Mesenchymal stem cell (in vitro differentiated cells and primary cell): ENCODE results near the gene ANKRD55.

Source experiments
- DNase-seq: peaks from one replicate; pipeline ENCODE4 v3.0.0-alpha.2; 2013
- H2AFZ ChIP-seq: one replicate; pipeline ENCODE4 v1.6.1; 2013; ENCODE audit warnings: low read depth, mild to moderate bottlenecking, control low read depth, inconsistent platforms, low read length, moderate library complexity
- H2AK5ac ChIP-seq: 2 replicates; pipeline ENCODE4 v1.6.1; 2013; ENCODE audit warnings: low read length, moderate library complexity, mild to moderate bottlenecking, inconsistent platforms; ENCODE audit not compliant: severe bottlenecking
- H2BK120ac ChIP-seq: one replicate; pipeline ENCODE4 v1.6.1; 2013; ENCODE audit warnings: low read depth, mild to moderate bottlenecking, inconsistent platforms, low read length, moderate library complexity
- H2BK12ac ChIP-seq, 2 experiments: one replicate each; pipeline ENCODE4 v1.6.1; 2013; ENCODE audit warnings: inconsistent platforms in 2 of 2, low read length in 2 of 2, mild to moderate bottlenecking in 2 of 2, moderate library complexity in 2 of 2, control low read depth in 1 of 2
- H2BK15ac ChIP-seq: one replicate; pipeline ENCODE4 v1.6.1; 2013; ENCODE audit warnings: mild to moderate bottlenecking, low read depth, inconsistent platforms; ENCODE audit not compliant: poor library complexity, severe bottlenecking
- H2BK5ac ChIP-seq: 2 replicates; pipeline ENCODE4 v1.6.1; 2013; ENCODE audit warnings: low read depth, mild to moderate bottlenecking, low read length, control low read depth, inconsistent platforms; ENCODE audit not compliant: poor library complexity, severe bottlenecking
- H3K14ac ChIP-seq, 2 experiments: one replicate each; pipeline ENCODE4 v1.6.1; 2013; ENCODE audit warnings: inconsistent platforms in 2 of 2, low read length in 2 of 2, control low read depth in 1 of 2, mild to moderate bottlenecking in 1 of 2, moderate library complexity in 1 of 2
- H3K18ac ChIP-seq, 2 experiments: one replicate each; pipeline ENCODE4 v1.6.1; 2013; ENCODE audit warnings: inconsistent platforms in 2 of 2, low read length in 2 of 2, control low read depth in 1 of 2, low read depth in 1 of 2, mild to moderate bottlenecking in 1 of 2
- H3K23ac ChIP-seq, 2 experiments: one replicate each; pipeline ENCODE4 v1.6.1; 2013; ENCODE audit warnings: inconsistent platforms in 2 of 2, low read length in 2 of 2, mild to moderate bottlenecking in 2 of 2, moderate library complexity in 2 of 2, control low read depth in 1 of 2
- H3K27ac ChIP-seq: 2 replicates; pipeline ENCODE4 v1.5.1; 2013; ENCODE audit warnings: mild to moderate bottlenecking, moderate library complexity, low read length, control low read depth, inconsistent platforms; ENCODE audit not compliant: poor library complexity, severe bottlenecking
- H3K27me3 ChIP-seq, 2 experiments: 2 replicates each; pipeline versions ENCODE4 v1.6.1 to v1.7.0; 2013; ENCODE audit warnings: low read length in 2 of 2, mild to moderate bottlenecking in 2 of 2, moderate library complexity in 2 of 2, control low read depth in 1 of 2, inconsistent platforms in 1 of 2; ENCODE audit not compliant: control insufficient read depth in 1 of 2, insufficient read depth in 1 of 2
- H3K36me3 ChIP-seq, 2 experiments: 2 replicates each; pipeline versions ENCODE4 v1.6.1 to v1.7.0; 2013; ENCODE audit warnings: low read length in 2 of 2, control low read depth in 1 of 2, inconsistent platforms in 1 of 2, low read depth in 1 of 2, mild to moderate bottlenecking in 1 of 2; ENCODE audit not compliant: insufficient read depth in 2 of 2, control insufficient read depth in 1 of 2
- H3K4ac ChIP-seq, 2 experiments: one replicate each; pipeline ENCODE4 v1.6.1; 2013; ENCODE audit warnings: inconsistent platforms in 2 of 2, low read length in 2 of 2, mild to moderate bottlenecking in 2 of 2, moderate library complexity in 2 of 2, control low read depth in 1 of 2, low read depth in 1 of 2
- H3K4me1 ChIP-seq: 2 replicates; pipeline ENCODE4 v1.6.1; 2013; ENCODE audit warnings: low read depth, low read length, control low read depth; ENCODE audit not compliant: control insufficient read depth, insufficient read depth
- H3K4me2 ChIP-seq: 2 replicates; pipeline ENCODE4 v1.6.1; 2013; ENCODE audit warnings: low read length, mild to moderate bottlenecking, inconsistent platforms; ENCODE audit not compliant: poor library complexity, severe bottlenecking
- H3K4me3 ChIP-seq, 2 experiments: 2 replicates each; pipeline versions ENCODE4 v1.5.1 to v1.7.0; 2013; ENCODE audit warnings: low read length in 2 of 2, mild to moderate bottlenecking in 2 of 2, control low read depth in 1 of 2, low read depth in 1 of 2; ENCODE audit not compliant: insufficient read depth in 1 of 2
- H3K79me1 ChIP-seq: replicated peaks from 2 replicates; pipeline ENCODE4 v1.6.1; 2013; ENCODE audit warnings: mild to moderate bottlenecking, control low read depth, low read length, inconsistent platforms; ENCODE audit not compliant: poor library complexity, severe bottlenecking
- H3K9ac ChIP-seq: 2 replicates; pipeline ENCODE4 v1.7.0; 2013; ENCODE audit warnings: mild to moderate bottlenecking, low read length, moderate library complexity
- H3K9me3 ChIP-seq: 2 replicates; pipeline ENCODE4 v1.7.0; 2013; ENCODE audit warnings: mild to moderate bottlenecking, low read length; ENCODE audit not compliant: control insufficient read depth
- H4K8ac ChIP-seq: one replicate; pipeline ENCODE4 v1.6.1; 2013; ENCODE audit warnings: inconsistent platforms, mild to moderate bottlenecking, low read length, moderate library complexity
- H4K91ac ChIP-seq: one replicate; pipeline ENCODE4 v1.6.1; 2013; ENCODE audit warnings: mild to moderate bottlenecking, low read length, inconsistent platforms
- WGBS: methylation state at CpG from one replicate; pipeline ENCODE4 v1.1.7; 2013; ENCODE audit warnings: mixed read lengths; 5-methylcytosine and 5-hydroxymethylcytosine counted together

The ANKRD55 gene

GRCh38 chr5:56145511-56145910 lies 87.6 kb downstream of the ANKRD55 start:
- no peak overlapping the region for H4K8ac ChIP-seq
- H3K4me3 ChIP-seq: no peak overlapping the region
- no peak for DNase-seq
- H3K27ac ChIP-seq: no peak overlapping the region
- H2BK120ac ChIP-seq: no peak overlapping the region
- H2AK5ac ChIP-seq: no peak overlapping the region
- H2AFZ ChIP-seq: no peak overlapping the region
- no peak overlapping the region for H4K91ac ChIP-seq
- no peak overlapping the region for H3K4me2 ChIP-seq
- WGBS: 100% methylated on average over 1 of the region's 1 CpG
- H2BK15ac ChIP-seq: no peak overlapping the region
- H3K4me1 ChIP-seq: peaks cover 12% of the 10 kb centered on the region
- no peaks in the 10 kb centered on the region for H3K79me1 ChIP-seq
- H3K18ac ChIP-seq: no peak overlapping the region
- no peaks in the 10 kb centered on the region for H3K27me3 ChIP-seq
- H3K9me3 ChIP-seq: no peaks in the 10 kb centered on the region
- no peak overlapping the region for H3K9ac ChIP-seq
- no peak overlapping the region for H3K23ac ChIP-seq
- no peaks in the 10 kb centered on the region for H3K36me3 ChIP-seq
- H2BK12ac ChIP-seq: no peak overlapping the region
- no peak overlapping the region for H2BK5ac ChIP-seq
- H3K14ac ChIP-seq: no peak overlapping the region
- no peak overlapping the region for H3K4ac ChIP-seq

GRCh38 chr5:56145106-56145505 lies 88.0 kb downstream of the ANKRD55 start:
- H2AK5ac ChIP-seq: peak overlapping the region; percentile 39
- no peak overlapping the region for H2BK120ac ChIP-seq
- no peak overlapping the region for H3K4me3 ChIP-seq
- H3K18ac ChIP-seq: no peak overlapping the region
- no peak overlapping the region for H3K4me2 ChIP-seq
- peak overlapping the region in 1 of 2 experiments; percentile 25 for H2BK12ac ChIP-seq
- H3K14ac ChIP-seq: peak overlapping the region in 1 of 2 experiments; percentile 84
- H2AFZ ChIP-seq: no peak overlapping the region
- no peak overlapping the region for H3K4ac ChIP-seq
- no peak overlapping the region for H3K9ac ChIP-seq
- WGBS: 86% methylated on average over 1 of the region's 1 CpG
- H3K27ac ChIP-seq: no peak overlapping the region
- no peak overlapping the region for H4K8ac ChIP-seq
- no peaks in the 10 kb centered on the region for H3K27me3 ChIP-seq
- H3K9me3 ChIP-seq: no peaks in the 10 kb centered on the region
- H3K79me1 ChIP-seq: no peaks in the 10 kb centered on the region
- no peak overlapping the region for H2BK15ac ChIP-seq
- peaks cover 12% of the 10 kb centered on the region for H3K4me1 ChIP-seq
- no peak overlapping the region for H2BK5ac ChIP-seq
- no peak overlapping the region for H4K91ac ChIP-seq
- no peak for DNase-seq
- no peak overlapping the region for H3K23ac ChIP-seq
- H3K36me3 ChIP-seq: no peaks in the 10 kb centered on the region

- H3K14ac ChIP-seq: no peak overlapping the region
- WGBS: 92% methylated on average over 1 of the region's 1 CpG
Measured at GRCh38 chr5:56144211-56144610, 88.9 kb downstream of the ANKRD55 start.

GRCh38 chr5:56143373-56143714 lies 89.8 kb downstream of the ANKRD55 start:
- Histone ChIP-seq H2BK5ac (no peak overlapping the region), H3K36me3 (no peaks in the 10 kb centered on the region), H3K4me2 (peak overlapping the region; percentile 50), H3K4ac (no peak overlapping the region), H2BK120ac (no peak overlapping the region), H3K14ac (no peak overlapping the region), H3K9me3 (no peaks in the 10 kb centered on the region), H3K18ac (no peak overlapping the region), H3K23ac (no peak overlapping the region), H2BK12ac (no peak overlapping the region), H2AFZ (no peak overlapping the region), H3K4me3 (no peak overlapping the region), H2BK15ac (no peak overlapping the region), H3K27ac (peak overlapping the region; percentile 64), H3K27me3 (no peaks in the 10 kb centered on the region), H4K91ac (no peak overlapping the region), H3K4me1 (peaks cover 12% of the 10 kb centered on the region), H3K79me1 (no peaks in the 10 kb centered on the region), H2AK5ac (no peak overlapping the region), H4K8ac (no peak overlapping the region), H3K9ac (no peak overlapping the region)
- 99% methylated on average over 2 of the region's 2 CpGs for WGBS
- DNase-seq: no peak

More at GRCh38 chr5:56144211-56144610, 88.9 kb downstream of the ANKRD55 start:
- H3K9me3 ChIP-seq: no peaks in the 10 kb centered on the region
- H3K27ac ChIP-seq: no peak overlapping the region
- H3K4me1 ChIP-seq: peaks cover 12% of the 10 kb centered on the region
- no peak overlapping the region for H2AFZ ChIP-seq
- no peaks in the 10 kb centered on the region for H3K79me1 ChIP-seq
- no peak overlapping the region for H3K4ac ChIP-seq
- H3K36me3 ChIP-seq: no peaks in the 10 kb centered on the region
- no peak overlapping the region for H3K4me2 ChIP-seq
- H4K8ac ChIP-seq: no peak overlapping the region
- H4K91ac ChIP-seq: no peak overlapping the region
- no peak overlapping the region for H2BK15ac ChIP-seq
- H3K4me3 ChIP-seq: no peak overlapping the region
- no peak overlapping the region for H3K23ac ChIP-seq
- DNase-seq: no peak
- H2BK12ac ChIP-seq: no peak overlapping the region
- H2BK5ac ChIP-seq: no peak overlapping the region
- no peak overlapping the region for H3K9ac ChIP-seq
- H2AK5ac ChIP-seq: no peak overlapping the region
- H2BK120ac ChIP-seq: no peak overlapping the region
- no peak overlapping the region for H3K18ac ChIP-seq
- no peaks in the 10 kb centered on the region for H3K27me3 ChIP-seq
